ENCODE results near the gene FN3KRP. TPM values are rescaled to one million over a fixed set of nuclear protein-coding genes. Genes with fewer than 3 reads are reported as not detected.
"Not testable (repeated sequence)": the region's sequence is repeated elsewhere in the genome, so short reads cannot be mapped to it uniquely, and the experiment has no call there.

The FN3KRP gene
- total RNA-seq, 2 experiments from 2014 or later = 28.3 to 36.3 TPM

DNA sequence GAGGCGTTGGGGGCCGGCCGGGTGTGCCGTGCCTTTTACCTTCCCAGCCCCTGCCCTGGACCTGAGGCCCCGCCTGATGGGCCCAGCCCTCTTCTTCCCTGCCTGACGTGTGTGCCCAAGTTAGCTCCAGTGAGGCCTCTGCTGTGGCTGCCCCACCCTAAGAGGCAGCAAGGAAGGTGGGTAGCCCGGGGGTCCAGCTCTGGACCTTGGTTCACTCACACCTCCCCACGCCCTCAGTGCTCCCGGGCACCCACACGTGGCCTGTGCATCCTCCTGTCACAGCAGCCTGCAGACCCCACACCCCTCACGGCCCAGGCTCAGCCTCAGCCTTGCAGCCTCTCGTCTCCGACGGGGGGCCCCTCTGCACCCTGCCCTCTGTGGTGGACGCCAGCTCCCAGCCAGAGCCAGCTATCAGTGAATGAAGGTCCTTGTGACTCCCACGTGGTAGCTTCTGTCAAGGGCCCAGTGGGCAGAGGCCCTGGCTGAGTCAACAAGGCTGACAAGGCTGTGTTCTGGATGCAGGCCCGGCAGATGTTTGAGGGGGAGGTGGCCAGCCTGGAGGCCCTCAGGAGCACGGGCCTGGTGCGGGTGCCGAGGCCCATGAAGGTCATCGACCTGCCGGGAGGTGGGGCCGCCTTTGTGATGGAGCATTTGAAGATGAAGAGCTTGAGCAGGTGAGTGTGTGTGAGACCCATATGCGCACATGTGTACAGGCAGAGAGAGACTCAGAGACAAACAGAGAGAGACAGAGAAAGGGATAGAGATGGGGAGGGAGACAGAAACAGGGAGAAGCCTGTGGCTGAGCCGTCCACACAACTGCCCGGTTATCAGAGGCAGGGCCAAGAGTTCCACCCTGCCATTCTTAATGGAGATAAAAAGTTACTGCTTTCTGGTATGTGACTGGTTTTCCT is 21.7 kb downstream of the FN3KRP start:
- ChIA-PET POLR2A (interaction anchor here (0.5 kb wide), 1 partner anchor 15 kb away, joined by 3 read pairs; no protein-coding TSS in a partner anchor), CTCF (no interaction called here)
- Mint-ChIP-seq H3K4me3 (no peak overlapping the region), H3K4me1 (peaks cover 2% of the 10 kb centered on the region), H3K27ac (no peak overlapping the region), H3K36me3 (ENCODE audit: low read depth) (peaks cover 25% of the 10 kb centered on the region), H3K27me3 (no peaks in the 10 kb centered on the region), H3K9me3 (ENCODE audit: low read depth) (peaks cover 11% of the 10 kb centered on the region)
- ATAC-seq (no peak), DNase-seq (no peak)
- intact Hi-C loops (cut with DNase I, micrococcal nuclease) = no loop called here

DNA sequence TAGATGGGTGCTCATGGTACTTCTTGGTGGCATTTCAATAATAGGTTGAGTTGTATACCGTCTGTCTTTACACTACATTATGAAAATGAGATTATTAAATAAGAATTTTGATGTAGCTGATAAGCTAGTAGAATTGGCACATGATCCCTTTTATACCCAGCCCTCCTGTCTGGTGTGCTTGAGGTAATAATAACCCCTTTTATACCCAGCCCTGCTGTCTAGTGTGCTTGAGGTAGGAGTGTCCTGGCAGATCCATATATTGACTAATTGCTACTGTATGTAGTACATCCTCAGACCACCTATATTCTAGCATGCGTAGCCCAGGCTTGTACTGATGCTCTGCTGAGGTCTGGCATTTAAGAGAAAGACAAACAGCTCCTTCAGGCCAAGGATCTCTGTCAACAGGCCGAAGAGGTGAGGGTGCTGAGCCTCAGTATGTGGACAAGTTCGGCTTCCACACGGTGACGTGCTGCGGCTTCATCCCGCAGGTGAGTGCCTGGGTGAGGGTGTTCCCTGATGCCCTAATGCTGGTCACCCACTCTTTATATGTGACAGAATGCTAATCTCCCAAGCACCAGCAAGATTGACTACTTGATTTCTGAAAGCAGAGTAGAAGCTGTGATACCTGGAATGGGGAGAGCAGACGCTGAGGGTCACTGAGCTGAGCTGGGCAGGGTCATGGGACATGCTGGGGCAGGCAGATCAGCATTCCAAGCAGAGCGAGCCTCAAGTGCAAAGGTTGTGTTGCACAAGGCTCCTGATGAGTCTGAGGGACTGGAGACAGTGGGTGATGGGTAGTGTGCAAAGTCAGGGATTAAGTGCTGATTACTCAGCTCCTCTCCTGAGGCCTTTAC is 24.6 kb downstream of the FN3KRP start:
- peaks cover 1% of the 10 kb centered on the region for H3K4me1 Mint-ChIP-seq
- H3K4me3 Mint-ChIP-seq = no peak overlapping the region
- CTCF ChIA-PET = no interaction called here
- no peak overlapping the region for H3K27ac Mint-ChIP-seq
- ATAC-seq (no peak), DNase-seq (no peak)
- H3K9me3 Mint-ChIP-seq (ENCODE audit: low read depth) = peaks cover 10% of the 10 kb centered on the region
- POLR2A ChIA-PET = no interaction called here
- H3K27me3 Mint-ChIP-seq = no peaks in the 10 kb centered on the region
- peaks cover 20% of the 10 kb centered on the region for H3K36me3 Mint-ChIP-seq (ENCODE audit: low read depth)
- intact Hi-C loops (cut with DNase I, micrococcal nuclease) = no loop called here

DNA sequence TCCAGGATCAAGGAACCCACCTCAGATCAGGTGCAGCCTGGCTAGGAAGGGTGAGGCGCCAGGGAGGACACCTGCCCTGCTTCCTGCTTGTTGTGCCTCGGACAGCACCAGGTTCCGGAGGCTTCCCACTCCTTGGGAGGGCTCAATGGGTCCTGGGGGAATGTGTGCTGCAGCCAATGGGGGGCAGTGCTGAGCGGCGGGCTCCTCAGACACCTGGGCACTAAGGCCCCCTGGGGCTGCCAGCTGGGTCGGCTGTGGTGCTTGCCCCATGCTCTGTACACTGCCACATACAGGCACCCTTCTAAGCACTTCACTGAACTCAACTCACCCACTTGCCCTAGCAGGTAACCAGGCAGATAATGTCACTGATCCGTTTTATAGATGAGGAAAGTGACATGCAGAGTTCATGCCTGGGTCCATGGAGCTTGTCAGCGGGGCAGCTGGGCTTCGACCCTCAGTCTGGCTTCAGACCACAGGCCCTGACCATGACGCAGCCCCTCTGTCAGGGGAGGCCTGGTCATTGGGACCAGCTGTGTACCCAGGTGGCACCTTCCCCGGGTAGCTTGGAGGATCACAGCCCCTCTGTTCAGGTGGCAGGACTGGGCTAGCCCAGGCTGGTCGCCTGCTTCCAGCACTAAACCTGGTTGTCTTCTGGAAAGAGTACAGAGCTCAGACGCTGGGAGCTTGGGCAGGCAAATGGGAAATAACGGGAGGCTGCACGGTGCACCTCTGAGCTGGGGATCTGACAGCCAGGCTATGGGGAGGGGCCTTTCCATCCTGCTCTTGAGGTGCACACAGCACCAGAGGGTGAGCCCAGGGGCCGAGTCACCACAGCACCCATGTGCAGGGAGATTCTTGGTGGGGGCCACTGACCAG is 27.1 kb downstream of the FN3KRP start:
- no peak for ATAC-seq
- no peaks in the 10 kb centered on the region for H3K4me1 Mint-ChIP-seq
- POLR2A ChIA-PET = no interaction called here

DNA sequence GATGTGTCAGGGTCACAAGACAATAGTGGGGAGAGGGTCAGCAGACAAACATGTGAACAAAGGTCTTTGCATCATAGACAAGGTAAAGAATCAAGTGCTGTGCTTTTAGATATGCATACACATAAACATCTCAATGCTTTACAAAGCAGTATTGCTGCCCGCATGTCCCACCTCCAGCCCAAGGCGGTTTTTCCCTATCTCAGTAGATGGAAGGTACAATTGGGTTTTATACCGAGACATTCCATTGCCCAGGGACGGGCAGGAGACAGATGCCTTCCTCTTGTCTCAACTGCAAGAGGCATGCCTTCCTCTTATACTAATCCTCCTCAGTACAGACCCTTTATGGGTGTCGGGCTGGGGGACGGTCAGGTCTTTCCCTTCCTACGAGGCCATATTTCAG is 28.2 kb downstream of the FN3KRP start:
- Mint-ChIP-seq H3K36me3 (ENCODE audit: low read depth) (peaks cover 30% of the 10 kb centered on the region), H3K9me3 (ENCODE audit: low read depth) (peaks cover 17% of the 10 kb centered on the region)
- H3K4me1 Mint-ChIP-seq; POLR2A ChIA-PET; H3K4me3 Mint-ChIP-seq; intact Hi-C loops (cut with DNase I, micrococcal nuclease); DNase-seq; H3K27ac Mint-ChIP-seq; ATAC-seq; H3K27me3 Mint-ChIP-seq; CTCF ChIA-PET: not testable (repeated sequence)

More for the DNA sequence above, 27.1 kb downstream of the FN3KRP start:
- Mint-ChIP-seq H3K4me3 (no peak overlapping the region), H3K27me3 (no peaks in the 10 kb centered on the region), H3K27ac (no peak overlapping the region), H3K36me3 (ENCODE audit: low read depth) (peaks cover 24% of the 10 kb centered on the region), H3K9me3 (ENCODE audit: low read depth) (peaks cover 15% of the 10 kb centered on the region)
- CTCF ChIA-PET = no interaction called here
- DNase-seq = no peak
- intact Hi-C loops (cut with DNase I, micrococcal nuclease) = no loop called here

DNA sequence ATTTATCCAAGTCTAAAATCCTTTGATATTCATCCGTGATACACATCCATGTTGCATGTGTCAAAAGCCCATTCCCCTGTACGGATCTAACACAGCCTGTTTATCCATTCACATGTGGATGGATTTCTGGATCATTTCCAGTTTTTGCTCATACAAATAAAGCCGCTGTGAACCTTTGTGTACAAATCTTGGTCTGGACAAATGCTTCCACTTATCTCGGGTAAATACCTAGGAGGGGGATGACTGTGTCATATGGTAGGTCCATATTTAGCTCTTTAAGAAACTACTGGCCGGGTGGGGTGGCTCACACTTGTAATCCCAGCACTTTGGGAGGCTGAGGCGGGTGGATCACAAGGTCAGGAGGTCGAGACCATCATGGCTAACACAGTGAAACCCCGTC is 29.0 kb downstream of the FN3KRP start:
- ATAC-seq = no peak
- Mint-ChIP-seq H3K4me1 (no peaks in the 10 kb centered on the region), H3K4me3 (no peak overlapping the region), H3K27ac (no peak overlapping the region), H3K9me3 (ENCODE audit: low read depth) (peaks cover 17% of the 10 kb centered on the region), H3K27me3 (no peaks in the 10 kb centered on the region), H3K36me3 (ENCODE audit: low read depth) (peaks cover 27% of the 10 kb centered on the region)
- no peak for DNase-seq
- ChIA-PET CTCF (interaction anchor here (0.6 kb wide), 1 partner anchor 11 kb away, joined by 4 read pairs; no protein-coding TSS in a partner anchor), POLR2A (no interaction called here)
- intact Hi-C loops (cut with DNase I, micrococcal nuclease) = no loop called here

DNA sequence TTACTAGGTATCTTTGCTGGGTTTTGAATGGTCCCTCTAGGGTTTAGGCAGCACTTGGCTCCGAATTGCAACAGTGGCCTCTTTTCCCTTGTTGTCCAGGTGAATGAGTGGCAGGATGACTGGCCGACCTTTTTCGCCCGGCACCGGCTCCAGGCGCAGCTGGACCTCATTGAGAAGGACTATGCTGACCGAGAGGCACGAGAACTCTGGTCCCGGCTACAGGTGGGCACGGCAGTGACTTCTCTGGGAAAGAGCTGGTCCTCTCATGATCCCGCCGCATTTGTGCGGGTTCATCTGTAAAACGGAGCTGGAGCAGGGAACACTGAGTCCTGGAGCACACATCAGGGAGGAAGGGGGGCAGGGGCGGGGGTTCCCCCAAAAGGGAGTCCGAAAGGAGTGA is 32.2 kb downstream of the FN3KRP start:
- POLR2A ChIA-PET = no interaction called here
- H3K4me1 Mint-ChIP-seq = peaks cover 8% of the 10 kb centered on the region
- H3K4me3 Mint-ChIP-seq = no peak overlapping the region
- peaks cover 17% of the 10 kb centered on the region for H3K36me3 Mint-ChIP-seq (ENCODE audit: low read depth)
- H3K27ac Mint-ChIP-seq = no peak overlapping the region
- ATAC-seq (no peak), DNase-seq (no peak)
- intact Hi-C loops (cut with DNase I, micrococcal nuclease) = no loop called here
- H3K9me3 Mint-ChIP-seq (ENCODE audit: low read depth) = peaks cover 9% of the 10 kb centered on the region
- CTCF ChIA-PET = no interaction called here
- H3K27me3 Mint-ChIP-seq = no peaks in the 10 kb centered on the region

DNA sequence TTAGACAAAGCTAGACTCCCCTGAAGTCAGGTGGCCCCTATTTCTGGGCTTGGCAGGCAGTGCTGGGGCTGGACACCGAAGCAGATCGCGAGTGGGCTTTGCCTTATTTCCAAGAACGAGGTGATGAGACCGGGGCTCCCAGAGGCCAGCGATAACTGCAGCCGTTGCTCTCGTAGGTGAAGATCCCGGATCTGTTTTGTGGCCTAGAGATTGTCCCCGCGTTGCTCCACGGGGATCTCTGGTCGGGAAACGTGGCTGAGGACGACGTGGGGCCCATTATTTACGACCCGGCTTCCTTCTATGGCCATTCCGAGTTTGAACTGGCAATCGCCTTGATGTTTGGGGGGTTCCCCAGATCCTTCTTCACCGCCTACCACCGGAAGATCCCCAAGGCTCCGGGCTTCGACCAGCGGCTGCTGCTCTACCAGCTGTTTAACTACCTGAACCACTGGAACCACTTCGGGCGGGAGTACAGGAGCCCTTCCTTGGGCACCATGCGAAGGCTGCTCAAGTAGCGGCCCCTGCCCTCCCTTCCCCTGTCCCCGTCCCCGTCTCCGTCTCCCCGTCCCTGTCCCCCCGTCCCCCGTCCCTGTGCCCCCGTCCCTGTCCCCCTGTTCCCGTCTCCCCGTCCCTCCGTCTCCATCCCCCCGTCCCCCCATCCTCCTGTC is 33.9 kb downstream of the FN3KRP start:
- CTCF ChIA-PET = no interaction called here
- no peak for ATAC-seq
- no peak overlapping the region for H3K27ac Mint-ChIP-seq
- H3K4me3 Mint-ChIP-seq = peak overlapping the region; percentile 10
- H3K4me1 Mint-ChIP-seq = peaks cover 22% of the 10 kb centered on the region
- H3K9me3 Mint-ChIP-seq (ENCODE audit: low read depth) = peaks cover 9% of the 10 kb centered on the region
- POLR2A ChIA-PET = no interaction called here
- peak; percentile 20 for DNase-seq
- intact Hi-C loops (cut with DNase I, micrococcal nuclease) = loop anchor here (2.0 to 5.0 kb wide), 2 partner anchors 16 to 33 kb away; partner anchors contain the start of genes FN3K (in 1 of the 2) and FN3KRP (in 1 of the 2)
- H3K27me3 Mint-ChIP-seq = no peaks in the 10 kb centered on the region
- peaks cover 21% of the 10 kb centered on the region for H3K36me3 Mint-ChIP-seq (ENCODE audit: low read depth)

DNA sequence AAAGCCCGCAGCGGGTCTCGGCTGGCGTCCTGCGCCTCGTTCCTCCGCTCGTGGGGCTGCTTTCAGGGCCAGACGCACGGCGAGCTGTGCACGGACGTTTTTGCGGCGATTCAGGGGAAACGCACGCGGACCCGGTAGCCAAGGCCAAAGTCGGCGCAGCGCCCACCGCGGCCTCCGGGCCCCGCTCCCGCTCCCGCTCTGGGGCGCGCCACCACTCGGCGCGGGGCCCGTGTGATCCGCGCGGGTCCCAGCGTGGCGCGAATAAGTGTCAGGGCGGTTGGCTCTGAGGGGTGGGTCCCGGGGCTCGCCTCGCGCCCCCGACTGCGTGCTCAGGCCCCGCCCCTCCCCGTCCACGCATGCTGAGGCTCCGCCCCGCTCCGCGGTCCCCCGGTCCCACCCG is 34.7 kb downstream of the FN3KRP start:
- Mint-ChIP-seq H3K27ac (no peak overlapping the region), H3K9me3 (ENCODE audit: low read depth) (peaks cover 7% of the 10 kb centered on the region), H3K36me3 (ENCODE audit: low read depth) (peaks cover 21% of the 10 kb centered on the region), H3K27me3 (no peaks in the 10 kb centered on the region), H3K4me1 (peaks cover 26% of the 10 kb centered on the region), H3K4me3 (no peak overlapping the region)
- intact Hi-C loops (cut with DNase I, micrococcal nuclease) = loop anchor here (1.0 to 5.0 kb wide), 7 partner anchors 16 to 301 kb away; partner anchors contain the start of genes CYBC1 (in 1 of the 2), FN3K (in 1 of the 2), FN3KRP (in 1 of the 2) and FOXK2 (in 1 of the 2)
- no peak for DNase-seq
- POLR2A ChIA-PET = no interaction called here
- CTCF ChIA-PET = no interaction called here
- ATAC-seq = peak; percentile 34

DNA sequence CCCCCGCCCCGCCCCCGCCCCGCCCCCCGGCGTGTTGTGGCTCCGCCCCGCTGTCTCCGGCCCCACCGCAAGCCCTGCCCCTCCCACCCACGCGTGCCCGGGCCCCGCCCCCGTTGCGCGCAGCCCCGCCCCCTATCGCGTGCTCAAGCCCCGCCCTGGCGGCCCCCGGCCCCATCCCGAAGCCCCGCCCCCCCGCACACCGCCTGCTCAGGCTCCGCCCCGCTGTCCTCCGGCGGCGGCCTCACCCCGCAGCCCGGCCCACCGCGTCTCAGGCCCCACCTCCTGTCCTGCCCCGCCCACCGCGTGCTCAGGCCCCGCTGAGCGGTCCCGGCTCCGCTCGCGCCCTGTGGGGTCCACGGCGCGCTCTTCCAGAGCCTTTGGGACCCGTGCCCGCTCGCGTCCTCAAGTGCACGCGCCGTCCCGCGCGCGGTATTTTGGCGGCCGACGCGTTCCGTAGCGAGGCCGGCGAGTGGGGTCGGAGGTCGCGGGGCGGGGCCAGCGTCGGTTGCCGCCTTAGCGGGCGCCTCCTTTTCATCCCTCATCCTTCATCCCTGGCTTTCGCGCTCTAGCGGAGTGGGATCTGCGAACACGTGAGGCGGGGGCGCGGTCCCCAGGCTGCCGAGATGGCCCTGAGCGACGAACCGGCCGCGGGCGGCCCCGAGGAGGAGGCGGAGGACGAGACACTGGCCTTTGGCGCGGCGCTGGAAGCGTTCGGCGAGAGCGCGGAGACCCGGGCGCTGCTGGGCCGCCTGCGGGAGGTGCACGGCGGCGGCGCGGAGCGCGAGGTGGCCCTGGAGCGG is 35.3 kb downstream of the FN3KRP start, which contains the start of gene TBCD:
TBCD (plus strand) TSS at position 495 of the 800 bp plus-strand sequence; CDS start at position 624, 129 bp downstream.
- peaks cover 22% of the 10 kb centered on the region for H3K36me3 Mint-ChIP-seq (ENCODE audit: low read depth)
- CTCF ChIA-PET = interaction anchor here (1.7 kb wide), 1 partner anchor 12 kb away, joined by 5 read pairs; no protein-coding TSS in a partner anchor
- POLR2A ChIA-PET = no interaction called here
- H3K27ac Mint-ChIP-seq = peak within 1 kb of the TSS; percentile 13
- H3K27me3 Mint-ChIP-seq = no peaks in the 10 kb centered on the region
- H3K4me3 Mint-ChIP-seq = peak within 1 kb of the TSS; percentile 84
- H3K9me3 Mint-ChIP-seq (ENCODE audit: low read depth) = peaks cover 4% of the 10 kb centered on the region
- peaks cover 26% of the 10 kb centered on the region for H3K4me1 Mint-ChIP-seq
- DNase-seq = peak; percentile 95
- intact Hi-C loops (cut with DNase I, micrococcal nuclease) = loop anchor here (1.0 to 5.0 kb wide), 11 partner anchors 17 to 333 kb away; partner anchors contain the start of genes FN3KRP (in 2 of the 2), CYBC1 (in 1 of the 2), FN3K (in 1 of the 2) and FOXK2 (in 1 of the 2)
- ATAC-seq = peak; percentile 83

Data from activated CD4-positive, alpha-beta T cell treated with anti-CD3 and anti-CD28 coated beads for 36 hours (primary cell).